Large intestine (tissue), 3 donors: ENCODE results near the gene PYGL. TPM values are rescaled to one million over a fixed set of nuclear protein-coding genes. Genes with fewer than 3 reads are reported as not detected.

ENCODE experiments used
- DNase-seq, 2 donors: peaks; one replicate each; pipeline versions ENCODE4 v3.0.0 to v3.0.0-alpha.2; 2013
- H3K27ac ChIP-seq: one replicate; pipeline ENCODE4 v1.5.1; 2013; ENCODE audit warnings: low read length
- H3K27me3 ChIP-seq: 2 replicates; pipeline ENCODE4 v1.6.1; 2013; ENCODE audit warnings: low read length; ENCODE audit not compliant: control insufficient read depth, insufficient read depth
- H3K36me3 ChIP-seq: 2 replicates; pipeline ENCODE4 v1.6.1; 2013; ENCODE audit warnings: low read length; ENCODE audit not compliant: control insufficient read depth, insufficient read depth
- H3K4me1 ChIP-seq: one replicate; pipeline ENCODE4 v1.6.1; 2013; ENCODE audit warnings: low read length; ENCODE audit not compliant: control insufficient read depth, insufficient read depth
- H3K4me3 ChIP-seq: one replicate; pipeline ENCODE4 v1.5.1; 2013; ENCODE audit warnings: low read length
- H3K9me3 ChIP-seq: one replicate; pipeline ENCODE4 v1.6.1; 2013; ENCODE audit warnings: mild to moderate bottlenecking, low read depth, low read length, moderate library complexity; ENCODE audit not compliant: control insufficient read depth
- WGBS: methylation state at CpG from one replicate; pipeline ENCODE4 v1.1.5; 2013; ENCODE audit warnings: low lambda C conversion rate; ENCODE audit not compliant: insufficient coverage; 5-methylcytosine and 5-hydroxymethylcytosine counted together
- polyA plus RNA-seq: library from polyadenylated mRNA; unstranded; fragments of 120-200 nt; gene quantifications from one replicate; pipeline ENCODE4 v1.2.1, GENCODE V29; 2013

Gene PYGL
- polyA plus RNA-seq, 1 donor = 8.0 TPM

GRCh38 chr14:50871914-50872732 is 72.2 kb downstream of the PYGL start, which contains the start of gene ABHD12B:
TSS of gene ABHD12B (plus strand) at chr14:50872053. CDS start at chr14:50872175, 122 bp downstream.
- H3K27me3 ChIP-seq = peaks cover 57% of the 10 kb centered on the region
- no peaks in the 10 kb centered on the region for H3K9me3 ChIP-seq
- no peaks in the 10 kb centered on the region for H3K4me1 ChIP-seq
- no peak within 1 kb of the TSS for H3K27ac ChIP-seq
- DNase-seq = no peak
- no CpG with 5 or more reads among the region's 63 CpGs for WGBS
- no peaks in the 10 kb centered on the region for H3K36me3 ChIP-seq
- no peak within 1 kb of the TSS for H3K4me3 ChIP-seq

GRCh38 chr14:50871228-50871627 is 73.1 kb downstream of the PYGL start:
- DNase-seq = peak; percentile 38 to 71
- Histone ChIP-seq H3K36me3 (no peaks in the 10 kb centered on the region), H3K27ac (no peak overlapping the region), H3K4me3 (no peak overlapping the region), H3K4me1 (no peaks in the 10 kb centered on the region), H3K27me3 (peaks cover 50% of the 10 kb centered on the region), H3K9me3 (no peaks in the 10 kb centered on the region)
- WGBS = 100% methylated on average over 1 of the region's 5 CpGs

- H3K4me1 ChIP-seq = no peaks in the 10 kb centered on the region
- H3K27me3 ChIP-seq = peaks cover 23% of the 10 kb centered on the region
- no peaks in the 10 kb centered on the region for H3K36me3 ChIP-seq
- no peak overlapping the region for H3K4me3 ChIP-seq
- WGBS = 77% methylated on average over 4 of the region's 11 CpGs
- no peaks in the 10 kb centered on the region for H3K9me3 ChIP-seq
- DNase-seq = no peak
- H3K27ac ChIP-seq = no peak overlapping the region
Observed at GRCh38 chr14:50865391-50866076, 78.7 kb downstream of the PYGL start.

GRCh38 chr14:50864946-50865345 is 79.3 kb downstream of the PYGL start:
- 100% methylated on average over 1 of the region's 5 CpGs for WGBS
- no peaks in the 10 kb centered on the region for H3K36me3 ChIP-seq
- no peaks in the 10 kb centered on the region for H3K4me1 ChIP-seq
- peaks cover 20% of the 10 kb centered on the region for H3K27me3 ChIP-seq
- no peak overlapping the region for H3K27ac ChIP-seq
- H3K9me3 ChIP-seq = no peaks in the 10 kb centered on the region
- H3K4me3 ChIP-seq = no peak overlapping the region
- DNase-seq = no peak

GRCh38 chr14:50864237-50864636 is 80.0 kb downstream of the PYGL start:
- Histone ChIP-seq H3K27me3 (peaks cover 26% of the 10 kb centered on the region), H3K27ac (no peak overlapping the region), H3K4me3 (no peak overlapping the region), H3K9me3 (no peaks in the 10 kb centered on the region), H3K36me3 (no peaks in the 10 kb centered on the region), H3K4me1 (peaks cover 3% of the 10 kb centered on the region)
- no peak for DNase-seq

GRCh38 chr14:50862036-50862570 is 82.2 kb downstream of the PYGL start:
- H3K27me3 ChIP-seq = peaks cover 36% of the 10 kb centered on the region
- DNase-seq = no peak
- peaks cover 3% of the 10 kb centered on the region for H3K4me1 ChIP-seq
- H3K27ac ChIP-seq = no peak overlapping the region
- no peak overlapping the region for H3K4me3 ChIP-seq
- no CpG with 5 or more reads among the region's 4 CpGs for WGBS
- H3K9me3 ChIP-seq = no peaks in the 10 kb centered on the region
- no peaks in the 10 kb centered on the region for H3K36me3 ChIP-seq

- Histone ChIP-seq H3K9me3 (no peaks in the 10 kb centered on the region), H3K36me3 (no peaks in the 10 kb centered on the region), H3K27me3 (peaks cover 43% of the 10 kb centered on the region), H3K4me1 (peaks cover 3% of the 10 kb centered on the region), H3K4me3 (peak overlapping the region; percentile 37), H3K27ac (peak overlapping the region; percentile 61)
- peak; percentile 44 to 58 for DNase-seq
- 50% methylated on average over 1 of the region's 6 CpGs for WGBS
Observed at GRCh38 chr14:50860478-50861086, 83.7 kb downstream of the PYGL start.

- H3K4me1 ChIP-seq = peaks cover 3% of the 10 kb centered on the region
- H3K27ac ChIP-seq = peak overlapping the region; percentile 61
- DNase-seq = no peak
- no peaks in the 10 kb centered on the region for H3K9me3 ChIP-seq
- H3K27me3 ChIP-seq = peaks cover 44% of the 10 kb centered on the region
- H3K36me3 ChIP-seq = no peaks in the 10 kb centered on the region
- no peak overlapping the region for H3K4me3 ChIP-seq
- WGBS = no CpG with 5 or more reads among the region's 1 CpG
Observed at GRCh38 chr14:50859296-50859624, 85.0 kb downstream of the PYGL start.

- H3K27me3 ChIP-seq = peaks cover 35% of the 10 kb centered on the region
- no peak overlapping the region for H3K4me3 ChIP-seq
- peaks cover 3% of the 10 kb centered on the region for H3K4me1 ChIP-seq
- no CpG with 5 or more reads among the region's 5 CpGs for WGBS
- H3K9me3 ChIP-seq = no peaks in the 10 kb centered on the region
- H3K27ac ChIP-seq = no peak overlapping the region
- DNase-seq = no peak
- H3K36me3 ChIP-seq = no peaks in the 10 kb centered on the region
Observed at GRCh38 chr14:50856660-50857059, 87.6 kb downstream of the PYGL start.

GRCh38 chr14:50855558-50855957 is 88.7 kb downstream of the PYGL start:
- Histone ChIP-seq H3K4me3 (no peak overlapping the region), H3K4me1 (peaks cover 3% of the 10 kb centered on the region), H3K27me3 (peaks cover 32% of the 10 kb centered on the region), H3K9me3 (no peaks in the 10 kb centered on the region), H3K36me3 (no peaks in the 10 kb centered on the region), H3K27ac (no peak overlapping the region)
- WGBS = no CpG with 5 or more reads among the region's 1 CpG
- DNase-seq = no peak
